K562 treated with DMSO at 1 percent for 24 hours (cell line): Measurements from ENCODE around the gene ERICH4. TPM values are rescaled to one million over a fixed set of nuclear protein-coding genes. Genes with fewer than 3 reads are reported as not detected.

Experiments used
- total RNA-seq: library from RNA; unstranded; fragments of 300-600 nt; gene quantifications from 2 replicates; pipeline ENCODE4 v1.2.3, GENCODE V29; 2022; ENCODE audit warnings: low read depth; ENCODE audit not compliant: insufficient read depth

The ERICH4 gene, protein sequence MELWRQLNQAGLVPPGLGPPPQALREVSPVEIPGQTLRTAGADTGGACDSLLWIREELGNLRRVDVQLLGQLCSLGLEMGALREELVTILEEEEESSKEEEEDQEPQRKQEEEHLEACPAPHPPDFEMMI
- not detected in 2 replicates for total RNA-seq

DNA sequence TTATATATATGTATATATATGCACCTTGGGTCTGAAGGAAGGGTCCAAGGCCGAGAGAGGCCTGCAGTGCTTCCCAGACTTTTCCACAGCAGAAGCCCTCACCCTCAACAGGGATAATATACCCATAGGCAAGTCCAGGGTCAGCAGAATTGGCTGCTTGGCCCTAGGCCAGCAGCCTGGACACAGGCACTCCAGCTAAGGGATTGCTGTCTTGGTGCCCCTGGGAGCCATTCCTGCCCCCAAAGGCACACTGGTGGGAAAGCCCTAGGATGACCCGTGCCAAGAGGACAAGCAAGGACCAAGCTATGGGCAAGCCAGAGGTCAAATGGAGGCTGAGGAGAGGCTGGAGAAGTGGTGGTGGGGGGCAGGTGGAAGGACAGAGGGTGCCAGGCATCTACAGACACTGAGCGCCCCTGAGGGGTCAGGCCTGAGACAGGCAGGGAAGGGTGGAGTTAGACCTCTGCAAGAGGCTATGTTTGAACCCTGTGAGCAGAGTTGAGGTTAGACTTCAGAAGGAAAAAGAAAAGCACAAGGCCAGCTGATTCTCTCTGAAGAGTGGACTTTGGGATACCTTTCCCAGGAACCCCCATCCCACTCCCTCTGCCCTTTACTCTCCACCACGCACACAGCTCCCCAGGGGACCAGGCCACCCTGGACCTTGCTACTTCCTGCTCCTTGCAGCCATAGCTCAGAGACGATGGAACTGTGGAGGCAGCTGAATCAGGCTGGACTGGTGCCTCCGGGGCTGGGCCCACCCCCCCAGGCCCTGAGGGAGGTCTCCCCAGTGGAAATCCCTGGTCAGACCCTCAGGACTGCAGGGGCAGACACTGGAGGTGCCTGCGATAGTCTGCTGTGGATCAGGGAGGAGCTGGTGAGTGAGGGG is at the start of gene ERICH4:
Gene ERICH4, plus strand, starts transcription at position 684 of the 883 bp plus-strand sequence. Its CDS starts 14 bp downstream, at position 698.

DNA sequence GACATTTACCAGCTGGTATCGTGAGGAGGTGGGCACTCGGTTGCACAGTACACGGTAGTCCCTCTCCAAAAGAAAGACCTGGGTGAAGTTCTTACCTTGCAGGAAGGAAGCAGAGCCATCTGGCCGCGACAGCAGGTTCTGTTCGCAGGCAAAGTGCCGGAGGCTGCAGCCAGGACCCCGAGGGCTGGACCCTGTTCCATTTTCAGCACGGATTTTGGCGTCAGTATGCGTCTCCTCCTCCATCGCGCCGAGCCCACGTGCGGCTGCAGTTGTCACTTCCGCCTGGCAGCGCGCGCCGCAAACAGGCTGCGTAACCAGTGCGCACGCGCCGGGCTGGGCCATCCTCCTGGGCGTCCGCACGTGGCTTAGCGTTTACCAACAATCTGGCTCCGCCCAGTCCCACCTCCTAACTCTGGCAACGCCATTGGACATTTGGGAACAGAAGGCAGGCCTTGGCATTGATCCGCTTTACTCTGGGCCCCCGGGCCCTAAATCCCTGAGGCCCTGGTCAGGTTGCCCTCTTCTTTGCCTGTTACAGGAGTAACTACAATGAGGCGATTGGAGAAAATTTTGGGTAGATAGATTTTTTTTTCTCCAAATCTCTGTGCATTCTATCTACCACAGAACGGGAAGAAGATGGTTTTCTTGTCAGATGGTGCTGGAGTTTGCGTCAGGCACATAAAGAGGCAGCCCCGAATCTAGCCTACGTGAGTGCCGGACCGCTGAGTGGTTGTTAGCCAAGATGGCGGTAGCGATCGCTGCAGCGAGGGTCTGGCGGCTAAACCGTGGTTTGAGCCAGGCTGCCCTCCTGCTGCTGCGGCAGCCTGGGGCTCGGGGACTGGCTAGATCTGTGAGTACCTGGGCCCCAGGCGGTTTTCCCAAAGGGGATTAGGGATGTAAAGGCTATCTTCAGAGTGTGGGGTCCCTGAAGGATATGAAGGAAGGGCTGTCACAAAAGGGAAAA is 45.6 kb upstream of the ERICH4 start, which contains the start of the genes BCKDHA and EXOSC5:
Gene BCKDHA, plus strand, starts transcription at position 733 of the 964 bp plus-strand sequence. Its CDS starts 10 bp downstream, at position 743.
Gene EXOSC5, minus strand, starts transcription at position 274 of the 964 bp plus-strand sequence. Its CDS starts 31 bp downstream, at position 243.

DNA sequence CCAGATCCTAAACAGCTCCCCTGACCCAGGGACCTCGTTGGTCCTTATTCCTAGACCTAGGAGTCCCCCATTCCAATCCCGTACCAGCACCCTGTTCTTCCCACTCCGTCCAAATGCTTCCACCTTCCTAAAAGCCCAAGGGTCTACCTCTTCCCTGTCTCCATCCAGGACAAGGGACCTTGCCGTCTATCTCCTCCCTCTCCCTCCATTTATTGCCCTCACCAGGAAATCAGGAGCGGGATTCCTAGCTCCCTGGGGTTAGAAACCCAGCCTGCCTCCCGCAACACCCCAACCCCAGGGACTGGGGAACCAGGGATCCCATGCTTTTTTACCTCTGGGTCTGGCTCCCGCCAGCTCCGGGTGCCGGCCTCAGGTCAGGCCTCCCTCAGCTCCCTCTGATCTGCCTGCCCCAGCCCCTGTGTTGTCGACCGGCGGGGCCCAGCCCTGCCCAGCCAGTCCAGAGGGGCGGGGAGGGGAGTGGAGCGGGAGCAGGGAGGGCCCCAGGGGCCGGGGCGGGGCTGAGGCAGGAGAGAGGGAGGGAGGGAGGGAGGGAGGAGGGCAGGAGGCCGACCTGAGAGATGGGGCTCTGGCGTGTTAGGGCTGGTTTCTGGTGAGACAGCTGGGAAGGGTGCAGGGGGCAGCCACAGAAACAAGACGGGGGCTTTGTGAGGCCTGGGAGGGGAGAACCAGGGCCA is 15.9 kb upstream of the ERICH4 start, which contains the start of gene B3GNT8:
Gene B3GNT8, minus strand, starts transcription at position 423 of the 695 bp plus-strand sequence. CDS start 596 bp downstream, outside the sequence.

DNA sequence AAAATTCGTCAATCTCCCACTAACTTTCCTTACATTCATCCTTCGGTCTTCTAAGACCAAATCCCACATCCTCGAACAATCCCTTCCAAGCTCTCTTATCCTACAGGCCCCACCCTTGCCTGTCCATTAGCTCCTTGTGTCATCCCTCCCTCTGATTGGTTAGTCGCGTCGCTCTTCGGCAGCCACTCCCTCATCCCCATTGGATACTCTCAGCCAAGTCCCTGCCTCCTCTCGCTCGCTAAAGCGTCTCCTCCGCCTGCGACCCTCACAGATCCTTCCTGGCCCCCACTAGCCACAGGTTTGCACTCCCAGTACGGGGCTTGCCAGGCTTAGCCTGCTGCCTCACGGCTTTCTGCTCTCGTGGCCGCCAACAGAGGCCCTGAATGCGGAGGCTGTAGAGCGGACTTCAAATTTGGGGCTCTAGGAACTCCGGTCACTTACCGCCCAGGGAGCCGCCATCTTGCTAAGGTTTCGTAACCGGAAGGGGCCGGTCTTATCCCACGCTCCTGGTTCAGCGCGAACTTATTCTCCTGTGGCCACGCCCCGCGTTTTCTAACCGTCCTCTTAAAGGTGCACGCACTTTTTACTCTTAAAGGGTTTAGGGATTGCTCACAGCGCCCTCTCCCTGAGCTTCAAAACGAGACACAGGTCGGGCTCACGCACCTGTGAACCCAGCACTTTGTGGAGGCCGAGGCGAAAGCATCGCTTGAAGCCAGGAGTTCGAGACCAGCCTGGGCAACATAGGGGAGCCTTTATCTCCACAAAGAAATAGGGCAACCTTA is 3.3 kb upstream of the ERICH4 start, which contains the start of gene DMAC2:
Gene DMAC2, minus strand, starts transcription at position 472 of the 782 bp plus-strand sequence. Its CDS starts 13 bp downstream, at position 459.

Other genes with a start within 250 kb of the ERICH4 start
- 1.3 and 4.7 TPM in 2 replicates for gene CYP2S1, start 249.9 kb upstream of the ERICH4 start, total RNA-seq
- gene AXL, start 223.9 kb upstream of the ERICH4 start, total RNA-seq, result 0.47 and 0.88 TPM in 2 replicates
- 148 and 151 TPM in 2 replicates for gene HNRNPUL1, start 178.8 kb upstream of the ERICH4 start, total RNA-seq
- gene CCDC97, start 133.0 kb upstream of the ERICH4 start, total RNA-seq, result 39.1 and 39.2 TPM in 2 replicates
- gene TGFB1, start 89.2 kb upstream of the ERICH4 start, total RNA-seq, result 233 and 239 TPM in 2 replicates
- 10.7 and 16.9 TPM in 2 replicates for gene B9D2, start 79.0 kb upstream of the ERICH4 start, total RNA-seq
- gene TMEM91, start 66.6 kb upstream of the ERICH4 start, total RNA-seq, result 7.0 and 7.3 TPM in 2 replicates
- gene EXOSC5, start 45.8 kb upstream of the ERICH4 start, total RNA-seq, result 33.9 and 44.8 TPM in 2 replicates
- 72.3 and 74.8 TPM in 2 replicates for gene BCKDHA, start 45.3 kb upstream of the ERICH4 start, total RNA-seq
- gene B3GNT8, start 15.8 kb upstream of the ERICH4 start, total RNA-seq, result 9.5 and 14.8 TPM in 2 replicates
- 68.0 and 75.7 TPM in 2 replicates for gene DMAC2, start 3.2 kb upstream of the ERICH4 start, total RNA-seq
- 1.2 and 1.6 TPM in 2 replicates for gene CEACAM21, start 133.0 kb downstream of the ERICH4 start, total RNA-seq
- not detected in 2 replicates for gene CEACAM4, start 183.9 kb downstream of the ERICH4 start, total RNA-seq
- not detected in 2 replicates for gene CEACAM7, start 245.1 kb downstream of the ERICH4 start, total RNA-seq